SK-N-SH treated with all-trans-retinoic acid at 6 μM for 48 hours (cell line): ENCODE data around the gene STK11.

ENCODE experiments used
- ARNTL ChIP-seq: fragments of 450-650 bp; formaldehyde crosslinking; IDR thresholded peaks from 2 replicates; pipeline ENCODE4 v1.5.0; 2020; ENCODE audit warnings: low read depth, mild to moderate bottlenecking, moderate library complexity, borderline replicate concordance
- BACH2 ChIP-seq: fragments of 250-450 bp; sonication (Bioruptor Pico); IDR thresholded peaks from 2 replicates; pipeline ENCODE4 v1.9.0; 2021; ENCODE audit warnings: mild to moderate bottlenecking, borderline replicate concordance
- CSRNP3 ChIP-seq: fragments of 250-450 bp; sonication (Bioruptor Pico); IDR thresholded peaks from 2 replicates; pipeline ENCODE4 v1.5.1; 2021; ENCODE audit warnings: mild to moderate bottlenecking, moderate library complexity
- GLIS3 ChIP-seq: fragments of 250-450 bp; sonication (Bioruptor Pico); IDR thresholded peaks from 2 replicates; pipeline ENCODE4 v1.5.0; 2020; ENCODE audit warnings: mild to moderate bottlenecking, moderate library complexity
- OSR1 ChIP-seq: fragments of 250-450 bp; sonication (Bioruptor Pico); IDR thresholded peaks from 2 replicates; pipeline ENCODE4 v1.8.0; 2022; ENCODE audit warnings: moderate library complexity, mild to moderate bottlenecking, inconsistent platforms
- PATZ1 ChIP-seq: fragments of 250-450 bp; sonication (Bioruptor Pico); IDR thresholded peaks from 2 replicates; pipeline ENCODE4 v1.8.0; 2020; ENCODE audit warnings: mild to moderate bottlenecking, moderate library complexity, borderline replicate concordance
- PPARA ChIP-seq: fragments of 250-450 bp; sonication (Bioruptor Pico); IDR thresholded peaks from 2 replicates; pipeline ENCODE4 v1.5.0; 2020; ENCODE audit warnings: mild to moderate bottlenecking, borderline replicate concordance
- RARB ChIP-seq: fragments of 250-450 bp; sonication (Bioruptor Pico); IDR thresholded peaks from 2 replicates; pipeline ENCODE4 v1.8.0; 2021; ENCODE audit warnings: mild to moderate bottlenecking, moderate library complexity
- ZC3H10 ChIP-seq: fragments of 250-450 bp; sonication (Bioruptor Pico); IDR thresholded peaks from 2 replicates; pipeline ENCODE4 v1.5.1; 2021; ENCODE audit warnings: mild to moderate bottlenecking, moderate library complexity
- ZFP3 ChIP-seq: fragments of 250-450 bp; sonication (Bioruptor Pico); IDR thresholded peaks from 2 replicates; pipeline ENCODE4 v1.5.0; 2020; ENCODE audit warnings: mild to moderate bottlenecking, moderate library complexity
- ZFP30 ChIP-seq: fragments of 450-650 bp; formaldehyde crosslinking; IDR thresholded peaks from 2 replicates; pipeline ENCODE4 v1.5.0; 2022; ENCODE audit warnings: mild to moderate bottlenecking, moderate library complexity
- ZNF70 ChIP-seq: fragments of 450-650 bp; formaldehyde crosslinking; IDR thresholded peaks from 2 replicates; pipeline ENCODE4 v1.5.0; 2020; ENCODE audit warnings: mild to moderate bottlenecking, moderate library complexity

- TF ChIP-seq PPARA (CRISPR knock-in tag) (no peak), ARNTL (CRISPR knock-in tag) (no peak), BACH2 (CRISPR knock-in tag) (no peak), ZNF70 (CRISPR knock-in tag) (no peak), PATZ1 (CRISPR knock-in tag) (peak; percentile 91; the same call in 1 of the 2 replicates), CSRNP3 (CRISPR knock-in tag) (no peak), ZFP3 (CRISPR knock-in tag) (peak; percentile 86), RARB (no peak), OSR1 (CRISPR knock-in tag) (no peak), ZC3H10 (CRISPR knock-in tag) (no peak), GLIS3 (no peak), ZFP30 (no peak)
These were observed 55.4 kb downstream of the STK11 start for GRCh38 chr19:1260749-1261537.
